Stimulated activated CD8-positive, alpha-beta memory T cell treated with anti-CD3 and anti-CD28 coated beads, Interleukin-15, amount 100 ng/mL, for 1 hour (primary cell): ENCODE measurements around the gene C10orf120.

ENCODE experiments used
- DNase-seq: peaks from one replicate; pipeline ENCODE4 v3.0.0-alpha.2; 2020; ENCODE audit warnings: low read depth

Gene C10orf120

DNA sequence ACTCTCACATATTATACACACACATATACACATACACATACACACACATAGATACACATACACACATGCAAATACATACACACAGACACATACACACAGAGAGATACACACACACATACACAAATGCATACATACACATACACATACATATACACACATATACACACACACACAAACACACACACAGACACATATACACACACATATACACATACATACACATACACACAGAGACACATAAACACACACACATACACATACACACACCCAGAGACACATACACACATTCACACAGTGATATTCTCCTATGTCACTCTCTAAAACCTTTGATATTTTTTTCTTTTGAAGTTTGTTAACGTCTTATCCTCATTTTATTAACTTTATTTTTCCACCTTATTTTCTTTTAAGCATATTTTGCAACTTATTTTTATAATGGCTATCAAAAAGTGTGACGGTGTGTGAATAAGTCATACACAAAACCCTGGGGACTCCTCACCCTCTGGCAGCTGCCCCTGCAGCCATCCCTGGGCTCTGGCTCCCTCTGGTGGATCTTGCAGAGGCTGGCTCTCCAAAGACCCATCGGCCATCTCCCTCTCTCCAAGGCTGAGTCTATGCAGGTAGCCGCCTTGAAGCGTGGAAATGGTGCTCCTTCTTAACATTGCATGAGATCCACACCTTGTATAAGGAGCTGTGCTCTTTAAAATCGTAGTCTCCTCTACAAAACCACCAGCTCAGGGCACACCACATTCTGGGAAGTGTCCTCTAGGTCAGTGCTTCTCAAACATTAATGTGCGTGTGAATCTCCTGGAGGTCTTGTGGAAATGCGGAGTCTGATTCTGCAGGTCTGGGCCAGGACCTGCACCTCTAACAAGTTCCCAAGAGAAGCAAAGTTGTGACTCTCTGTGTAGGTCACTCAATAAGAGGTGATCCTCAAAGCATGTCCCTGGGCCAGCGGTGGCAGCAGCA lies 4.1 kb upstream of the C10orf120 start:
- DNase-seq: peak; percentile 26

DNA sequence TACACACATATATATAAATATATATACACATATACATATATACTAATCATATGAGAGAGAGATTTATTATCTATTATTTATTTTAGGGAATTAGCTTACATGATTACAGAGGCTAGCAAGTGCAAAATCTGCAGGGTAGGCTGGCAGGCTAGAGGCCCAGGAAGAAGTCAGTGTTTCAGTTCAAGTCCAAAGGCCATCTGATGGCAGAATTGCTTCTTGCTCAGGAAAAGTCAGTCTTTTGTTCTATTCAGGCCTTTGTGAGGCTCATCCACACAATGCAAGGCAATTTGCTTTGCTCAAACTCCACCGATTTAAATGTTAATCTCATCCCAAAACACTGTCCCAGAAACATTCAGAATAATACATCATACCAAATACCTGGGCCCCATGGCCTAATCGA lies 2.6 kb upstream of the C10orf120 start:
- DNase-seq: no peak

- no peak for DNase-seq
These were observed 2.0 kb upstream of the C10orf120 start for GRCh38 chr10:122701652-122702051.

DNA sequence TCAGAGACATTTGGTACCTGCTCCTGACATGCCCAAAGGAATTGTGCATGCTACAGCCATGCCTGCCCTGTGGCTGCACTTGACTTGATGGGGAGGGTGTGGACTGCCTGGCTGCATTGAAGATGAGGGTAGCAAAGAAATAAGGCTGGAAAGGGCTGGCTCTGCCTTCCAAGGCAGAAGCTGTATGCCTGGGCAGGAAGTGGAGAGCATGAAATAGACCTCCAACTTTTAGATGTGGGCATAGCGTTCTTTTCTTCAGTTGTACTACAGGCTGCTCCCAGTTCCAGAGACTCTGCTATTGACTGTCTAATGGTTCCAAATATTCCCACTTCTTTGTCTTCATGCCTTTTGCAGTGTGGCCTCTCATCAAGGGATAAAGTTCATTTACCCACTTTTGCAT lies 3.0 kb downstream of the C10orf120 start:
- DNase-seq: no peak

- no peak for DNase-seq
These were observed 6.9 kb downstream of the C10orf120 start for GRCh38 chr10:122692744-122693143.

- DNase-seq: no peak
These were observed 10.4 kb downstream of the C10orf120 start for GRCh38 chr10:122689146-122689820.

GRCh38 chr10:122688293-122688989 lies 11.2 kb downstream of the C10orf120 start:
- no peak for DNase-seq

DNA sequence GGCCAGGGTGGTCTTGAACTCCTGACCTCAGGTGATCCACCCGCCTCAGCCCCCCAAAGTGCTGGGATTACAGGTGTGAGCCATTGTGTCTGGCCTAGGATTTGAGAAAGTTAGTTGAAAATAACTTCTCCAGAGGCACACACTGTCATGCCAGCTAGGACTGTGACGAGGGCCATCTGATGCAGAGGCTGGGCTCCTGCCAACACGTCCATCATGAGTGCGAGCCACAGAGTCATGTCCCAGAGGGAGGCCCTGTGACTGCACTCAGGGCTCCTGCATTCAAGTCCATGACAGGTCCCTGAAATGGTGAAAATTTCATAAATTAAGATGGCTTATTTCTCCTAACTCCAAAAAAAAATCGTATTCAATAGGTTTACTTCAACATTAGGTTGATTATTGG lies 17.1 kb downstream of the C10orf120 start:
- no peak for DNase-seq

DNA sequence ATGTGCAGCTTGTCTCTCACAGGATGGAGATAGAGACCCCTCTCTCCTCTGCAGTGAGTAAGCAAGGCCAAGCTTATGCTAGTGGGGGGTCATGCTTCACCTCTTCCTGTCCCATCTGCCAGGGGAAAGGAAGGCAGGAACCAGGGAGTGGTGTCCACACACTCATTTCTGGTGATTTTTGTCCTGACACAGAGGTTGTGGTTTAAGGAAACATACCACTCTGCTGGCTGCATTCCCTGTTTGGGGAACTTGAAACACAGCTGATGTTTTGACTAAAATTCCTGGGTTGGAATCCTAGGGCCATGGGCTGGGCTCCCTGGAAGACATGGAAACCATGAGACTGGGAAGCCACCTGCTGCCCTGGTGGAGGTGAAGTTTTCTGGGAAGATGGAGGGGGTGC lies 21.4 kb downstream of the C10orf120 start:
- no peak for DNase-seq

DNA sequence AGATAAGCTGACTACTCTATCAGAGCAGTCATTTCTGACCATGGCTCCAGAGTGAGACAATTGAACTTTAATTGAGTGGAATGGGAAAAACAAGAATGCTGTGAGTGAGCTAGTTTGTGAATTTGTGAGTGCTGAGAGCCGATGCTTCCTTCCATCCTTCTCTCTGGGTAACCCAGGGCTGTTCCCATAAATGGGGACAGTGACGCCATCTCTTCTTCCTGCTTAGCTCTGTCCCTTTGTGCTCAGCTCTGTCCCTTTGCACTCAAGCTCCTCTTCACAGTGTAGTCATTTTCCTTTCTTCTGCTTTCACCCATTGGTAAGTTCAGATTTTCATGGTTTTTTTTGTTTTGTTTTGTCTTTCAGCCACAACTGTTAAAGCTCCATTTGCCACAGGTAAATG lies 24.4 kb downstream of the C10orf120 start:
- no peak for DNase-seq

DNA sequence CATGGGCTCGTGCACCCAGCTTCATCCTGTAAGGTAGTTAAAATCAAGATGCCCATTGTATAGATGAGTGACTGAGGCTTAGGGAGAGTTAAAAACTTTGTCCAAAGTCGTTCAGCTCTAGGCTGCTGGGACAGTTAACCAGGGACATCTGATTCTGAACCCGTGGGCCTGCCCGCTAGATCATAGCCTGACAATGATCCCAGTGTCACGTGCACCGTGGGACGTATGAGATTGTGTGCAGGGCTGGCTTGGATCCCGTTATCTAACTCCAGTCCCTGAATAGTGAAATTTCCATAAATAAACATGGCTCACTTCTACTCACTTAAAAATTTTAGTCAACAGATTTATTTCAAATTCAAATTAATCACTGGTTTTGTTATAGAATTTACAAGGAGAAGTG lies 24.9 kb downstream of the C10orf120 start:
- no peak for DNase-seq

DNA sequence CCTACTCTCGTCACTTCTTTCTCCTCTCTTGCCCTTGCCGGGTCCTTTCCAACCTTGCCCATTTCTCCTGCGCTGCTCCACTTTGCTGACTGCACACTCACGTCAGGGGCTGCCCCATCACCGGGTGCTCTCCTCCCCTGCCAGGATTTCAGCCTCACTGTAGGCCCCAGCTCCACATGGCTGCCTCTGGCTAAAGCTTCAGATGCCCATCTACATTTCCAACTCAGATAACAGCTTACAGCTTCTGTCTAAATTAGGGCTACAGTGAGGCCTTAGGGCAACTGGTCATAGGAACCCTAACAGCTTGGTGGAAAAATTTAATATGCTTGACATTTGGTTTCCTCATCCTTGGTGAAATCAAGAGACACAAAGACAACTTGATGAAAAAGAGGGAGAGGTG lies 25.9 kb downstream of the C10orf120 start:
- DNase-seq: no peak

DNA sequence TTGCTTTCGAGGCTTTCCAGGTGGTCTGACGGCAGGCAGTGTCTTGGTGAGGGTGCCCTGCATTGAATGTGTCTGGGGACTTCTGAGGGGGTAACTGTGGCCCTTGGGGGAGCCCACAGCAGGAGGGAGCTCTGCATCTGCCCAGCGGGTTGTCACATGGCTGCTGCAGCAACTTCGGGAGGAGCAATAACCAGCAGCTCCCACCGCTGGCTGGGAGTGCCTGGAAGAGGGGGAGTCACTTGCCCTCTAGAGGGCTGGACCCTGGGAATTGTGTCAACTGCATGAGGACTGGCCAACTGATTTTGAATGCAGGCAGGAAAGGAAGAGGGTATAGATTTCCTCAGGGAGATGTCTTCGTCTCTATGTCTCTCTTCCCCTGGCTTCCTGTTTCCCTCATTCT lies 26.4 kb downstream of the C10orf120 start:
- no peak for DNase-seq

- no peak for DNase-seq
These were observed 27.0 kb downstream of the C10orf120 start for GRCh38 chr10:122672655-122673054.

- DNase-seq: no peak
These were observed 28.3 kb downstream of the C10orf120 start for GRCh38 chr10:122671355-122671754.

DNA sequence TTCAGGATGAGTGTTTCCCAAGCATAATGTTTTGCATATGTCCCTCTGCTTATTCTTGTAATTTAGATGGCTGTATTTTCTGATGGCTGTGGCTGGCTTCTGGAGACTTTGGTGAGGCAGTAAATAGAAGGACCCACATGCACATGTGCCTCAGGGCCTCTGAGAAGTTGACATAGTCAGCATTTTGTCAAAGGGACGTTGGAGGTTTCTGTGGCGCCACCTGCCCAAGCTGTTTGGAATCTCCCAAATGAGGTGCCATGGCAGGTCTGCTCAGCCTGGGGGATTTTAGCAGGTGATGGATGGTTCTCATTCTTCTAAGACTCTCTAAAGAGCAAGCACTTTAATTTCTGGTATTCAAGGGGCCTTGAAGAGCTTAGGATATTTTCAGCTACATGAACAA lies 29.8 kb downstream of the C10orf120 start:
- no peak for DNase-seq

GRCh38 chr10:122669045-122669444 lies 30.6 kb downstream of the C10orf120 start:
- no peak for DNase-seq

- DNase-seq: no peak
These were observed 33.7 kb downstream of the C10orf120 start for GRCh38 chr10:122665946-122666345.

GRCh38 chr10:122665329-122665860 lies 34.3 kb downstream of the C10orf120 start:
- DNase-seq: no peak

DNA sequence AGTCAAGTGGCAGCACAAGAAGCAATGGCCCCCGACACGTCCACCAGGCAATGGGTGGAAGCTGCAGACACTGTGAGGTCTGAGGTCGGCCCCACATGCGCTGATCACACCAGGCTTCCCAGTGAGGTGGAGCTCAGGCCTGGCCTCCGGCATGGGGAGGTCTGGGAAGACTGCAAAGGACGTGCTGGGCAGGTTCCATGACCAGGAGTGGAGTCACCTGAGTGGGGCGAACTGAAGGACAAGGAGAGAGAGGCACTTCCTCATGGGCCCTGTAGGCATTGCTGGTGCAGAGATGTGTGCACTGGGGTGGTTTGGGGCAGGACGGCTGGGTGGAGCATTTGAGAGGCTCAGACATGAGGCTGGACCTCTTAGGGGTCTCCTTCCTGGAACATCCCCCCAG lies 35.1 kb downstream of the C10orf120 start:
- DNase-seq: no peak

DNA sequence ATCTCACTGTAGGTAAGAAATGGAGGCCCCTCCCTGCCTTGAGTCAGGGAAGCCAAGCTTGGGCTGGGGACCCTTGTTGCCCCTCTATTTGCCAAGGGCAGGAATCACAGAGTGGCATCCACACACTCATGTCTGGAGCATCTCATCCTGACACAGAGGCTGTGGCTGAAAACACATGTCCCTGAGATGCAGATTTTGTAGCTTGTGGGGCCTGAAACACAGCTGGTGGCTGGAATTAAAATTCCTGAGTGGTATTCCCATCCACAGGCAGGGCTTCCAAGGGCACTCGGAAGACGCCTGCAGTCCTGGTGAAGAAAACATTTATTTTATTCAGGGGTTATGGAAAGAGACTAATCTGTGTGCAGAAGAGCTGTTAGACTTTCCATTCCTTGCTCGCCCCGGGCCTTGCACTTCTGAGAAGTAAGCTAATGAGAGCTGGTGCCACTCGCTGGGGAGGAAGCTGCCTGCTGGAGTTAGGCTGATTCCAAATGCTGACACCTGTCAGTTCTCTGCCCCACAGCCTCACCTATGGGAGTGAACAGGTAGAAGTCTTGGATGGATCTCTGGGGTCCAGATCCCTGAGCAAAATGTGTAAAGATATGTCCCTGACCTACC lies 36.0 kb downstream of the C10orf120 start:
- no peak for DNase-seq

- no peak for DNase-seq
These were observed 37.4 kb downstream of the C10orf120 start for GRCh38 chr10:122662231-122662630.
